ENCODE data around the gene GRIN2B. TPM values are rescaled to one million over a fixed set of nuclear protein-coding genes. Genes with fewer than 3 reads are reported as not detected.

Gene GRIN2B
- polyA plus RNA-seq, 6 donors from 2014 or later: 0.01 to 0.03 (median 0.01) TPM; not detected in 3

DNA sequence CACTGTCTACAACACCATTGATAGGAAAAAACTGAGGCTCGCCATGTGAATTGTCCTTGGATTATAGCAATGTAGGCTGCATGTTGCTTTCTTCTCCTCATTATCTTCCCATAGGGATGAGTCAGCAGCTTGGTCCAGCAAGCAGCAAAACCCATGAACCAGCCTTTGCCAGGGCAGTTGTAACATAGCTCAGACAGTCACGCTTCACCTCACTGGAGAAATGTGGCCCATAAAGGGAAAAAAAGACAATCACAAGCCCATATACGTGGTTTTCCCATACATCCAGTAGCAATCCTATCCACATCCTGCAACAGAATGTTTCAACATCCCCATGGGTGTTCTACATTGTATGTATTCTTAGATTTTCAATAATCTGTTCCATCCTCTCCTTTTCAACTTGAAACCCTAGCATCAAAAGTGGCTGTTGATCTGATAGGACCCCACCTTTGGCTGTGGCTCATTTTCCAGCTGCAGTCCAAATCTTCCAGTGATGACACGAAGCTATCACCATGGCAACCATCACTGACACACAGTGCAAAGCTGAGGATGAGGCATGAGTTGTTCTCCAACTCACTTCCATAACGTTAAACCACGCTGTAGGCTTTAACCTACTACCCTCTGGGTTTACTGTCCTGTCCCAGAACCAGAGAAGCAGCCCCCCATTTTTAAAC, 34.0 kb downstream of the GRIN2B start:
- H3K9me3 Mint-ChIP-seq: peaks cover 0 to 3% (median 0%) of the 10 kb centered on the region in 7 donors
- no peak for ATAC-seq (ENCODE audit: low read depth in 2 of 2)
- H3K4me1 Mint-ChIP-seq: no peaks in the 10 kb centered on the region
- H3K27ac Mint-ChIP-seq: no peak overlapping the region
- peaks cover 0 to 4% of the 10 kb centered on the region in 2 donors for H3K36me3 Mint-ChIP-seq
- H3K27me3 Mint-ChIP-seq: peaks cover 33 to 50% (median 42%) of the 10 kb centered on the region in 3 donors
- no peak overlapping the region for H3K4me3 Mint-ChIP-seq
- no peak for DNase-seq

DNA sequence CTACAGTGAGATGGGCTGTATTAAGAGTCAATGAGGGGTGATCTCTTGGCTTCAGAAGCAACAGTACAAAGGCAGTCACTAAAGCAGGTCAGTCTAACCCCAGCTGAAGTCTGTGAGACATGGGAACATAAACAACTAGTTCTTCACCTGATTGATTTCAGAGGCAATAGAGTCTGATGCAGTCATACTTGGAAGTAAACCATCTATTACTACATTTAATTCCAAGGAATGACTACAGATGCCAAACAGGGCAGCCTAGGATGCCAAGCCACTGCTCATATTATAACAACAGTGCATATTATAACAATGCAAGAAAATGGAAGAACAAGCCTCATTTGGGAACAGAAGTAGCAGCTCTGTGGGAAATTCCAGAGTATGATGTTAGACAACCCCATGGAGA, 35.8 kb downstream of the GRIN2B start:
- Mint-ChIP-seq H3K4me3 (no peak overlapping the region), H3K4me1 (peaks cover 0 to 2% (median 0%) of the 10 kb centered on the region in 3 donors), H3K9me3 (peaks cover 0 to 4% (median 0%) of the 10 kb centered on the region in 7 donors), H3K27me3 (peaks cover 44 to 59% (median 51%) of the 10 kb centered on the region in 3 donors), H3K36me3 (peaks cover 0 to 4% of the 10 kb centered on the region in 2 donors), H3K27ac (peak overlapping the region in 1 of 6 donors; percentile 61)
- no peak for ATAC-seq (ENCODE audit: low read depth in 2 of 2)
- DNase-seq: no peak

DNA sequence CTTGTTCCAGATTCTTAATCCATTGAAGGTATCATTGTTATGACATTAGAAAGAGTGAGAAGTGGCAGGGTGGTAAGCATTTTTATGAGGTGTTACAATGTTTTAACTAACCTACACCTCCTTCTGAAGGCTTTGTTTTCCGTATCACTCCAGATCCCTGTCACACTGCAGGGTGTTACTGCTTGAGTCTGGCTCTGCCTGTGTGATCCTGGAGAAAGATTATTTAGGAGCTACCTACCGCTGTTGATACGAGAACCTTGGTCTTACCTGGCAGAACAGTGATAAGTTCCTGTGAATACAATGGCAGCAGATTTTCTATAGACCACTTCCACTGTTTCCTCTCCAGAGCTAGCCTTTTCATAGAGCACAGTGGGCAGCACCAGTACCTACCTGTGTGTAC, 36.2 kb downstream of the GRIN2B start:
- DNase-seq (no peak), ATAC-seq (ENCODE audit: low read depth in 2 of 2) (no peak)
- Mint-ChIP-seq H3K27ac (peak overlapping the region in 1 of 6 donors; percentile 61), H3K4me3 (no peak overlapping the region), H3K4me1 (peaks cover 0 to 2% (median 0%) of the 10 kb centered on the region in 3 donors), H3K27me3 (peaks cover 47 to 61% (median 52%) of the 10 kb centered on the region in 3 donors), H3K36me3 (peaks cover 0 to 4% of the 10 kb centered on the region in 2 donors), H3K9me3 (peaks cover 0 to 6% (median 0%) of the 10 kb centered on the region in 7 donors)

DNA sequence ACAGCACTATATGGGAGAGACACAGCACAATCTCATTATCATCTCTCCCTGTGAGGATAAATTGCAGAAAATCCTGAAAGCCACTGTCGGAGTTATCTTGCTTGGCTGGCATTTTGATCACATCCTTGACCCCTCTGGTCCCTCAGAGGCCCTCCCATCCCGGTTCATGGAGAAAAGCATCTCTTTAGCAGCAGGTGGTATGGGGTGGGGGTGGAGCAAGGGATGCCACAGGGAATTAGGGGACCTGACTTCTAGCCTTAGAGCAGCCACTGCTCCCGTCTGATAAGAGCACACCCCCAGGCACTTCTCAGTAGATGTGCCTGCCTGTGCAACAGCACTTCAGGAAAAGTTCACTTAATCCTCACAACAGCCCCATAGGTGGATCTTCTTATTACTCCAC, 38.6 kb downstream of the GRIN2B start:
- H3K9me3 Mint-ChIP-seq: peaks cover under 1 to 19% (median 15%) of the 10 kb centered on the region in 7 donors
- no peak overlapping the region for H3K27ac Mint-ChIP-seq
- peaks cover 2 to 4% of the 10 kb centered on the region in 2 donors for H3K36me3 Mint-ChIP-seq
- no peak for ATAC-seq (ENCODE audit: low read depth in 2 of 2)
- no peak for DNase-seq
- peaks cover 0 to 3% (median 2%) of the 10 kb centered on the region in 3 donors for H3K4me1 Mint-ChIP-seq
- H3K4me3 Mint-ChIP-seq: no peak overlapping the region
- H3K27me3 Mint-ChIP-seq: peaks cover 39 to 54% (median 46%) of the 10 kb centered on the region in 3 donors

DNA sequence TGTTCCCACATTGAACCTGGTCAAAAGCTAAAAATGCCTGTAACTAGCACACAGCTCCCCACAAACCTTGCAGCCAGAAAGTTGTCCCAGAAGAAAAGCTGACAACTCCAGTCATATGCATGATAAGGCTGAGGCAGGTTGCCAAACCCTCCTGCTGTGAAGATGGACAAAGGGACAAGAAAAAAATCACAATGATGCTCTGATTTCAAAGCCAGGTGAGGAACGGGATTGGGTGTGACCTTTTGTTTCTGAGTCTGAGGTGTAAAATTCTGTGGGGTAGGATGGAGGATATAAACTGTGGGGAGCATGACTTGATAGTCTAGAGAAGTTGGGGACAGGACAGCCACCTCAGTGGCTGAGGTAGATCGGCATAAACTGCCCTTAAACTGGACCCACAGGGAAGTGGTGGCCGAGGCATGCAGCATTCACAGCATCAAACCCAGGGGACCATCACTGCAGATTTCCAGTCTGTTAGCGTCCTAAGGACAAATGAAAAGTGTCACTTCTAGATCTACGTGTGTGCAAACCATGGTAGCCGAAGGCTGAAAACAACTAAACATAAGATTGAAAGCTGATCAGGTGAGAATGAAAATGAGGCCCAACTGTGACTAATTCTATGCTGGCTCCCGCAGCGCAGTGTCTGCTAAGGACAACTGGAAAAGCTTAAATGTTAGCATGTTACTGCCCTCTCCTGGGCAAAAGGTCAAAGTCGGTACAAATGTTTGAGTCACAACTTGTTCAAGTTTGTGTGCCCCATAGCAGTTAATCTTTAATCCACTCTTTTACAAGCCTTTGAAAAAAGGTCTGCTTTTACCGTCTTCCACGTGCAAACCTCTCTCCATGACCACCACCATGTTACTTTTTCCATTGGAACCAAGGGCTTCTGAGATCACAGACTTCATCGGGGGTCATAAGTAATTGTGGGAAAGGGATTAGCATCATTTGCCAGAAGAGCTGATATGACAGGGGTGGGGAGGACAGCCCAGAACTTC, 39.8 kb downstream of the GRIN2B start:
- Mint-ChIP-seq H3K4me3 (no peak overlapping the region), H3K27ac (no peak overlapping the region), H3K27me3 (peaks cover 35 to 42% (median 37%) of the 10 kb centered on the region in 3 donors), H3K36me3 (peaks cover 4 to 13% of the 10 kb centered on the region in 2 donors), H3K9me3 (peaks cover 5 to 32% (median 26%) of the 10 kb centered on the region in 7 donors), H3K4me1 (peaks cover 0 to 11% (median 5%) of the 10 kb centered on the region in 3 donors)
- ATAC-seq (ENCODE audit: low read depth in 2 of 2): no peak
- no peak for DNase-seq

DNA sequence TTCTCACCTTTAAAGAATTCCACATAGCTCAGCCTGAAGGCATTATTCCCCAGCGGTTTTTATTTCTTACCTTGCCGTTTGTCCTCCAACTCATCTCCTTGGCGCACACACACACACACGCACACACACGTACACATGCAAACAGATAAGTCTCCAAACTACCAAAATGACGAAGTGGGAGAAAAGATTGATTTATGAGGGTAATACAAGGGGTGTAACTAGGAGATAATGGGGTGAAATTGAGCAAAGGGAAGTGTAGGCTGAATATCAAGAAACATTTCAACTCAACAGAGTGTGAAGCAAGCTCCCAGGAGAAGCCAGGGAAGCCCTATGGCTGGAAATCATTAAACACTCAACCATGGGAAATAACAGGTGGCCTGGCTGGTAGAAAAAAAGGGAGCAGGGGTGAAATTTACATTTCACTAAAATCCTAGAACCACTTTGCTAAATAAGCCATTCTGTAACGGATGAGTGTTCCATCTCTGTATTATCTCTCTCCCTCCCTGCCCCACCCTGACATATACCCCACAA, 41.0 kb downstream of the GRIN2B start:
- H3K36me3 Mint-ChIP-seq: peaks cover 4 to 13% of the 10 kb centered on the region in 2 donors
- no peak for ATAC-seq (ENCODE audit: low read depth in 2 of 2)

DNA sequence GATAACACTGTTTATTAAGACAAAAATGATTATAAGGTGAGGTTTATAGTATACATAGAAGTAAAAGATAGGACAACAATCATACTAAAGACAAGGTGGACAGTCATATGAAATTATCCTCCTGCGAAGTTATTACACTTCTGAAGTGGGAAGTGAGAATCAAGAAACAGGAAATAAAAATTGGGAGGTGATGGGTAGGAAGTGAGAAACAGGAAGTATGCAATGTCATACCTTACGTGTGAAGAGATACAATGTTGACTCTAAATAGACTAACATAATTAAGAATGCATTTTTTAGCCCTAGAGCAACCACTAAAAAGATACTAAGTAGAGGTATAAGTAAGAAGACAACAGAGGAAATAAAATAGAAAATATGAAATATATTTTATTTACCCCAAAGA, 43.7 kb downstream of the GRIN2B start:
- peaks cover 14 to 22% (median 20%) of the 10 kb centered on the region in 3 donors for H3K27me3 Mint-ChIP-seq
- ATAC-seq (ENCODE audit: low read depth in 2 of 2) (peak; percentile 86 to 93), DNase-seq (peak; percentile 31)
- H3K9me3 Mint-ChIP-seq: peaks cover 5 to 54% (median 32%) of the 10 kb centered on the region in 7 donors
- no peak overlapping the region for H3K4me3 Mint-ChIP-seq
- peaks cover 4 to 13% of the 10 kb centered on the region in 2 donors for H3K36me3 Mint-ChIP-seq
- peaks cover 0 to 11% (median 5%) of the 10 kb centered on the region in 3 donors for H3K4me1 Mint-ChIP-seq
- H3K27ac Mint-ChIP-seq: peak overlapping the region in 4 of 6 donors; percentile 9 to 70 (median 51)

More for the DNA sequence above, 41.0 kb downstream of the GRIN2B start:
- Mint-ChIP-seq H3K4me1 (peaks cover 0 to 11% (median 5%) of the 10 kb centered on the region in 3 donors), H3K9me3 (peaks cover 5 to 43% (median 32%) of the 10 kb centered on the region in 7 donors), H3K4me3 (no peak overlapping the region), H3K27ac (no peak overlapping the region), H3K27me3 (peaks cover 31 to 38% (median 35%) of the 10 kb centered on the region in 3 donors)
- no peak for DNase-seq

DNA sequence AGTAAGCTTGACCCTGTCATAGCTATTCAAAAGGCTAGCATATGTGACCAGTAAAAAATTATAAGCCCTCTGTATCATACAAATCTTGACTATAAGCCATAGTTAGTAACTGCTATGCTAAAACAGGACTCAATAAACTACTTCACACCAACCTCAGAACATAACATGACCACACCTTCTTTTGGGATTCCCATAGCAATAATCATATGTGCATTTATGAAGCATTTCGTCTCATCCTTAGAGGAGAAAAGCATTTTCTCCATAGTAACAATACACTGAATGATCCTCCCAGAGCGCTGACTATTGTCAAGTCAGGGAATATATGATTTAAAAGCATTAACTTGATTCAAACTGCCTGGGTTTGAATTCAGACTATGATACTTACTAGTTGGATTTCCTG, 46.2 kb downstream of the GRIN2B start:
- no peak overlapping the region for H3K4me3 Mint-ChIP-seq
- peaks cover 4 to 13% of the 10 kb centered on the region in 2 donors for H3K36me3 Mint-ChIP-seq
- DNase-seq: no peak
- peaks cover 0 to 9% (median 5%) of the 10 kb centered on the region in 3 donors for H3K4me1 Mint-ChIP-seq
- ATAC-seq (ENCODE audit: low read depth in 2 of 2): no peak
- peaks cover 0 to 7% (median 0%) of the 10 kb centered on the region in 3 donors for H3K27me3 Mint-ChIP-seq
- peaks cover 5 to 54% (median 28%) of the 10 kb centered on the region in 7 donors for H3K9me3 Mint-ChIP-seq
- H3K27ac Mint-ChIP-seq: no peak overlapping the region
